ENCODE data around the gene BOD1. TPM values are rescaled to one million over a fixed set of nuclear protein-coding genes. Genes with fewer than 3 reads are reported as not detected.

The BOD1 gene
- total and polyA plus RNA-seq, 2 donors (not counting 3 experiments of a cell fraction or from before 2014, with no cell fraction given), result 57.6 to 62.4 TPM

GRCh38 chr5:173612948-173613347 is 3.5 kb downstream of the BOD1 start:
- Histone ChIP-seq H2AFZ (ENCODE audit: low read depth, low read length) (no peak overlapping the region), H3K4me3 (replicated peaks in 1 of 3; ENCODE audit: insufficient read depth in 1 of 3, low read depth in 1 of 3, low read length in 3 of 3) (no peak overlapping the region), H3K4me2 (ENCODE audit: insufficient read depth, low read length) (no peak overlapping the region), H4K20me1 (replicated peaks; ENCODE audit: control insufficient read depth, extremely low read depth, insufficient read depth, low read length) (peaks cover 7% of the 10 kb centered on the region), H3K27me3 (ENCODE audit: control insufficient read depth in 2 of 2, insufficient read depth in 2 of 2, low read length in 2 of 2) (no peaks in the 10 kb centered on the region), H3K36me3 (ENCODE audit: control insufficient read depth in 2 of 2, extremely low read depth in 1 of 2, insufficient read depth in 2 of 2, low read length in 2 of 2) (peaks cover 5 to 16% of the 10 kb centered on the region in 2 experiments), H3K9ac (replicated peaks; ENCODE audit: extremely low read depth, insufficient read depth, low read length) (no peak overlapping the region), H3K9me3 (replicated peaks; ENCODE audit: control insufficient read depth, insufficient read depth, low read length) (no peaks in the 10 kb centered on the region), H3K9me1 (replicated peaks; ENCODE audit: control insufficient read depth, extremely low read depth, insufficient read depth, low read length) (no peaks in the 10 kb centered on the region), H3K4me1 (ENCODE audit: control insufficient read depth, extremely low read depth, insufficient read depth, low read length) (peaks cover 32% of the 10 kb centered on the region), H3K27ac (ENCODE audit: insufficient read depth, low read depth, low read length) (no peak overlapping the region), H3K79me2 (ENCODE audit: control insufficient read depth, insufficient read depth, low read length) (peaks cover 72% of the 10 kb centered on the region)
- intact Hi-C loops (cut with micrococcal nuclease) (no loop called here), dilution Hi-C loops (cut with MboI; ENCODE audit: extremely low pct_ligation_motif_present, low sequenced_read_pairs) (no loop called here)
- no peak for FAIRE-seq
- TF ChIP-seq CTCF (IDR thresholded peaks at IDR 0.05; ENCODE audit: extremely low read depth in 1 of 2, insufficient read depth in 1 of 2, low read depth in 1 of 2, low read length in 2 of 2), result no peak
- no peak for TF ChIP-seq JUN (IDR thresholded peaks at IDR 0.05; ENCODE audit: borderline replicate concordance, insufficient read depth, insufficient read length, low read depth)
- no peak for TF ChIP-seq POLR2AphosphoS5 (IDR thresholded peaks at IDR 0.05; ENCODE audit: insufficient read depth, low read depth, low read length)
- TF ChIP-seq GATA2 (IDR thresholded peaks at IDR 0.05; ENCODE audit: insufficient read depth, insufficient read length, low read depth, low read length), result no peak
- TF ChIP-seq MAX (IDR thresholded peaks at IDR 0.05; ENCODE audit: insufficient read depth, insufficient read length), result no peak
- TF ChIP-seq FOS (IDR thresholded peaks at IDR 0.05; ENCODE audit: borderline replicate concordance, insufficient read depth, low read length), result no peak
- TF ChIP-seq POLR2A (IDR thresholded peaks at IDR 0.05; ENCODE audit: low read depth, low read length), result no peak
- no peak for TF ChIP-seq MYC (IDR thresholded peaks at IDR 0.05; ENCODE audit: low read depth, low read length)
- TF ChIP-seq EZH2 (IDR thresholded peaks at IDR 0.05; ENCODE audit: borderline replicate concordance, low read depth, low read length, severe bottlenecking), result no peak
- POLR2A ChIA-PET, result no interaction called here
- no TSS peak for BruUV-seq (replicated peaks)
- DNase-seq (ENCODE audit: low read depth, low spot score), result no peak
- CTCF ChIA-PET, result interaction anchor here (1.2 to 1.6 kb wide), 2 partner anchors 10 to 319 kb away, joined by 3 to 6 read pairs; no protein-coding TSS in a partner anchor

Data from endothelial cell of umbilical vein (primary cell).